HEK293T (cell line): ENCODE data around the gene C1QC.

Experiments used
- BHLHE40 ChIP-seq: fragments of 450-650 bp; IDR thresholded peaks from 2 replicates; pipeline ENCODE4 v1.6.1; 2016; ENCODE audit warnings: mild to moderate bottlenecking, moderate library complexity, borderline replicate concordance
- CTBP1 ChIP-seq: fragments of 450-650 bp; IDR thresholded peaks from 2 replicates; pipeline ENCODE4 v1.6.1; 2016; ENCODE audit warnings: borderline replicate concordance
- ELF4 ChIP-seq: fragments of 450-650 bp; IDR thresholded peaks from 2 replicates; pipeline ENCODE4 v1.6.1; 2017; ENCODE audit warnings: antibody characterized with exemption
- FOXM1 ChIP-seq: fragments of 450-650 bp; IDR thresholded peaks from 2 replicates; pipeline ENCODE4 v1.6.1; 2017; ENCODE audit warnings: mild to moderate bottlenecking, borderline replicate concordance
- L3MBTL2 ChIP-seq: fragments of 450-650 bp; conservative IDR thresholded peaks from 2 replicates; pipeline ENCODE4 v1.6.1; 2016; ENCODE audit warnings: mild to moderate bottlenecking
- NFRKB ChIP-seq: fragments of 450-650 bp; IDR thresholded peaks from 2 replicates; pipeline ENCODE4 v1.6.1; 2016; ENCODE audit warnings: mild to moderate bottlenecking, moderate library complexity
- PKNOX1 ChIP-seq: fragments of 450-650 bp; IDR thresholded peaks from 2 replicates; pipeline ENCODE4 v1.6.1; 2016
- SP1 ChIP-seq: fragments of 450-650 bp; IDR thresholded peaks from 2 replicates; pipeline ENCODE4 v1.6.1; 2017
- SUZ12 ChIP-seq: fragments of 450-650 bp; IDR thresholded peaks from 2 replicates; pipeline ENCODE4 v1.6.1; 2016; ENCODE audit warnings: mild to moderate bottlenecking
- TARDBP ChIP-seq: fragments of 450-650 bp; IDR thresholded peaks from 2 replicates; pipeline ENCODE4 v1.6.1; 2016
- ZNF384 ChIP-seq: fragments of 450-650 bp; IDR thresholded peaks from 2 replicates; pipeline ENCODE4 v1.6.1; 2016

DNA sequence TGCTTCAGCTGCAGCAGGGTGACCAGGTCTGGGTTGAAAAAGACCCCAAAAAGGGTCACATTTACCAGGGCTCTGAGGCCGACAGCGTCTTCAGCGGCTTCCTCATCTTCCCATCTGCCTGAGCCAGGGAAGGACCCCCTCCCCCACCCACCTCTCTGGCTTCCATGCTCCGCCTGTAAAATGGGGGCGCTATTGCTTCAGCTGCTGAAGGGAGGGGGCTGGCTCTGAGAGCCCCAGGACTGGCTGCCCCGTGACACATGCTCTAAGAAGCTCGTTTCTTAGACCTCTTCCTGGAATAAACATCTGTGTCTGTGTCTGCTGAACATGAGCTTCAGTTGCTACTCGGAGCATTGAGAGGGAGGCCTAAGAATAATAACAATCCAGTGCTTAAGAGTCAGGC, 4.1 kb upstream of the C1QC start:
- TF ChIP-seq SP1 (no peak), SUZ12 (no peak), ELF4 (no peak), FOXM1 (no peak), TARDBP (no peak), NFRKB (no peak), CTBP1 (no peak), L3MBTL2 (no peak), PKNOX1 (no peak), ZNF384 (no peak), BHLHE40 (no peak)
